Measurements from ENCODE around the gene GSTM3.
"Not testable (repeated sequence)": the region's sequence is repeated elsewhere in the genome, so short reads cannot be mapped to it uniquely, and the experiment has no call there.

GSTM3 gene

DNA sequence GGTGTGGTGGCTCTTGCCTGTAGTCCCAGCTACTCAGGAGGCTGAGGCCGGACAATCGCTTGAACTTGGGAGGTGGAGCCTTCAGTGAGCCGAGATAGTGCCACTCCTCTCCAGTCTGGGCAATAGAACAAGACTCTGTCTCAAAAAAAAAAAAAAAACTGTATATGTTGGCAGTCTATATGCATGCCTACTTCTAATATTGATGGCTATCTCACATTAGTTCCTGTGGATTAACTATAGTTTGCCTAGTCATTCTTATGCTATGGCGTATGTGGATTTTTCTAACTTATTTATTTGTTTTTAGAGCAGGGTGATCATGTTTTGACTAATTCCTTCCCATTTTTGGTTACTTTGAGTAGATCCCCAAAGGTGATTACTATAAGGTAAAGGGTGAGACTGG lies 43.8 kb downstream of the GSTM3 start:
- Histone ChIP-seq H3F3A (ENCODE audit: insufficient read depth, low read length) (no peaks in the 10 kb centered on the region), H3K27ac (ENCODE audit: low read depth, low read length, poor library complexity, severe bottlenecking) (no peak overlapping the region), H3K9me2 (ENCODE audit: low read depth, low read length) (no peaks in the 10 kb centered on the region), H3K4me1 (ENCODE audit: insufficient read depth, low read length, severe bottlenecking) (no peaks in the 10 kb centered on the region), H3K4me2 (ENCODE audit: low read length) (no peak overlapping the region), H3K36me3 (ENCODE audit: insufficient read depth, low read length) (no peaks in the 10 kb centered on the region), H3K9me3 (ENCODE audit: low read length) (no peaks in the 10 kb centered on the region), H3K27me3 (ENCODE audit: insufficient read depth, low read length) (no peaks in the 10 kb centered on the region), H3K9ac (ENCODE audit: low read length) (no peak overlapping the region), H2AFZ (ENCODE audit: low read length) (no peak overlapping the region), H3K79me2 (ENCODE audit: insufficient read depth, low read length) (no peaks in the 10 kb centered on the region), H3K4me3 (ENCODE audit: low read depth, low read length, poor library complexity, severe bottlenecking) (no peak overlapping the region), H4K20me1 (ENCODE audit: insufficient read depth, low read length) (no peaks in the 10 kb centered on the region)
- no peak for TF ChIP-seq EZH2 (IDR thresholded peaks at IDR 0.05; ENCODE audit: borderline replicate concordance, low read length)
- TF ChIP-seq, protein P1, sequence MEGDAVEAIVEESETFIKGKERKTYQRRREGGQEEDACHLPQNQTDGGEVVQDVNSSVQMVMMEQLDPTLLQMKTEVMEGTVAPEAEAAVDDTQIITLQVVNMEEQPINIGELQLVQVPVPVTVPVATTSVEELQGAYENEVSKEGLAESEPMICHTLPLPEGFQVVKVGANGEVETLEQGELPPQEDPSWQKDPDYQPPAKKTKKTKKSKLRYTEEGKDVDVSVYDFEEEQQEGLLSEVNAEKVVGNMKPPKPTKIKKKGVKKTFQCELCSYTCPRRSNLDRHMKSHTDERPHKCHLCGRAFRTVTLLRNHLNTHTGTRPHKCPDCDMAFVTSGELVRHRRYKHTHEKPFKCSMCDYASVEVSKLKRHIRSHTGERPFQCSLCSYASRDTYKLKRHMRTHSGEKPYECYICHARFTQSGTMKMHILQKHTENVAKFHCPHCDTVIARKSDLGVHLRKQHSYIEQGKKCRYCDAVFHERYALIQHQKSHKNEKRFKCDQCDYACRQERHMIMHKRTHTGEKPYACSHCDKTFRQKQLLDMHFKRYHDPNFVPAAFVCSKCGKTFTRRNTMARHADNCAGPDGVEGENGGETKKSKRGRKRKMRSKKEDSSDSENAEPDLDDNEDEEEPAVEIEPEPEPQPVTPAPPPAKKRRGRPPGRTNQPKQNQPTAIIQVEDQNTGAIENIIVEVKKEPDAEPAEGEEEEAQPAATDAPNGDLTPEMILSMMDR (IDR thresholded peaks at IDR 0.05; ENCODE audit: low read length), result no peak

DNA sequence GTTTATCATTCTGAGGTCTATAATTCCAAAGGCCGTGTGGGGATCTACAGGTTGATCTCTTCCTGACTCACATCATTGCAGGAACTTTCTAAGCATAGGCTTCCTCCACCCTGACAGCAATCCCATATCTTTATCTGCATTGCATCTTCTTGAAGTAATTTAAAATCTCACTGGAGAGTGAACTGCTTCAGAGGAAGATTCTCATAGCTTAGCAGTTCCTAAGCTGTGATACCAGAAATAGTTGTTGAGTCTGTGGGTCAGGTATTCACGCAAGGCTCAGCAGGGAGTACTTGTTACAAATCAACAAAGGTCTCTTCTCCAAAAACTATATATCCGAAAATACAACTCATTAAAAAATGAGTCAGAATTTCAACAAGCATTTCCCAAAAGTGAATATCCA lies 45.7 kb downstream of the GSTM3 start:
- not testable (repeated sequence) for H3K9ac ChIP-seq (ENCODE audit: low read length); H3K9me2 ChIP-seq (ENCODE audit: low read depth, low read length); H3K27ac ChIP-seq (ENCODE audit: low read depth, low read length, poor library complexity, severe bottlenecking); H3K4me1 ChIP-seq (ENCODE audit: insufficient read depth, low read length, severe bottlenecking); H2AFZ ChIP-seq (ENCODE audit: low read length); H3K27me3 ChIP-seq (ENCODE audit: insufficient read depth, low read length); H3K9me3 ChIP-seq (ENCODE audit: low read length); H3K36me3 ChIP-seq (ENCODE audit: insufficient read depth, low read length); H3K4me2 ChIP-seq (ENCODE audit: low read length); H3K4me3 ChIP-seq (ENCODE audit: low read depth, low read length, poor library complexity, severe bottlenecking); H4K20me1 ChIP-seq (ENCODE audit: insufficient read depth, low read length); H3F3A ChIP-seq (ENCODE audit: insufficient read depth, low read length); H3K79me2 ChIP-seq (ENCODE audit: insufficient read depth, low read length)

DNA sequence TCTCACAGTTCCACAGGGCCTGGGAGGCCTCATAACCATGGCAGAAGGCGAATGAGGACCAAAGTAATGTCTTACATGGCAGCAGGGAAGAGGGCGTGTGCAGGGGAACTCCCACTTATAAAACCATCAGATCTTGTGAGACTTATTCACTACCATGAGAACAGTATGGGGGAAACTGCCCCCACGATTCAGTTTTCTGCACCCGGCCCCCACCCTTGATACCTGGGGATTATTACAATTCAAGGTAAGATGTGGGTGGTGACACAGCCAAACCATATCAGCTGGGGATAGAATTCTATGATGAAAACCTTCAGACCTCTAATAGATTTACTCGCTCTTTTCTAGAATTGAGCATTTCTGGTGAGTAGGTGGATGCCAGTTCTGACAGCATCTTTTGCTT lies 46.4 kb downstream of the GSTM3 start:
- H3K36me3 ChIP-seq (ENCODE audit: insufficient read depth, low read length); H3K9me3 ChIP-seq (ENCODE audit: low read length); H3K79me2 ChIP-seq (ENCODE audit: insufficient read depth, low read length); H3K4me2 ChIP-seq (ENCODE audit: low read length); H3K27ac ChIP-seq (ENCODE audit: low read depth, low read length, poor library complexity, severe bottlenecking); H3K4me1 ChIP-seq (ENCODE audit: insufficient read depth, low read length, severe bottlenecking); H4K20me1 ChIP-seq (ENCODE audit: insufficient read depth, low read length); H3K4me3 ChIP-seq (ENCODE audit: low read depth, low read length, poor library complexity, severe bottlenecking); H3K9me2 ChIP-seq (ENCODE audit: low read depth, low read length); H3F3A ChIP-seq (ENCODE audit: insufficient read depth, low read length); H3K9ac ChIP-seq (ENCODE audit: low read length); H3K27me3 ChIP-seq (ENCODE audit: insufficient read depth, low read length); H2AFZ ChIP-seq (ENCODE audit: low read length): not testable (repeated sequence)

DNA sequence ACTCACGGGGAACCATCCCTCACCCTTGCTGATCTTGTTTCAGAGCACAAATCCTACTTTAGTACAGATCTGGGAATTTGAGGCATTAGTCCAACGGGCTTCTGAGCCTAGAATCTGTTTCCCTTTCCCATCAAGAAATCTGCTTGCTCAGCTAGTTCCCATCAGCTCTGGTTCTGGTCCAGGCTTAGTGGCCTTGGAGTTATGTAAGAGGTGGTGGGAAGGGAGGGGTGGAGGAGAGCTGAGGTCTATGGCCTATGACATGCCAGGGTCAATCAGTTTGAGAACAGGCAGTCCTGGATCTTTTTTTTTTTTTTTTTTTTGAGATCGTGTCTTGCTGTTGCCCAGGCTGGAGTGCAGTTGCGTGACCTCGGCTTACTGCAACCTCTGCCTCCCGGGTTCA lies 49.1 kb downstream of the GSTM3 start:
- H3K9ac ChIP-seq (ENCODE audit: low read length), result no peak overlapping the region
- H3K9me2 ChIP-seq (ENCODE audit: low read depth, low read length), result no peaks in the 10 kb centered on the region
- peaks cover 6% of the 10 kb centered on the region for H3K4me1 ChIP-seq (ENCODE audit: insufficient read depth, low read length, severe bottlenecking)
- no peak overlapping the region for H3K4me2 ChIP-seq (ENCODE audit: low read length)
- H2AFZ ChIP-seq (ENCODE audit: low read length), result no peak overlapping the region
- no peaks in the 10 kb centered on the region for H3F3A ChIP-seq (ENCODE audit: insufficient read depth, low read length)
- H3K27me3 ChIP-seq (ENCODE audit: insufficient read depth, low read length), result no peaks in the 10 kb centered on the region
- no peak for TF ChIP-seq EZH2 (IDR thresholded peaks at IDR 0.05; ENCODE audit: borderline replicate concordance, low read length)
- TF ChIP-seq, protein P1 (IDR thresholded peaks at IDR 0.05; ENCODE audit: low read length), result no peak
- no peaks in the 10 kb centered on the region for H3K9me3 ChIP-seq (ENCODE audit: low read length)
- H3K4me3 ChIP-seq (ENCODE audit: low read depth, low read length, poor library complexity, severe bottlenecking), result no peak overlapping the region
- H4K20me1 ChIP-seq (ENCODE audit: insufficient read depth, low read length), result no peaks in the 10 kb centered on the region
- H3K36me3 ChIP-seq (ENCODE audit: insufficient read depth, low read length), result no peaks in the 10 kb centered on the region
- H3K79me2 ChIP-seq (ENCODE audit: insufficient read depth, low read length), result no peaks in the 10 kb centered on the region
- H3K27ac ChIP-seq (ENCODE audit: low read depth, low read length, poor library complexity, severe bottlenecking), result no peak overlapping the region

Data from OCI-LY1 (cell line).